PFSK-1 (cell line): ENCODE data around the gene KIAA0825.

Experiments
- FOXP2 ChIP-seq: optimal IDR thresholded peaks from 2 replicates; pipeline ENCODE3; 2011; ENCODE audit warnings: borderline replicate concordance, control low read depth, inconsistent platforms; ENCODE audit not compliant: insufficient read depth; ENCODE audit errors: extremely low read length, extremely low read depth
- POLR2AphosphoS5 ChIP-seq: IDR thresholded peaks from 2 replicates; pipeline ENCODE4 v1.6.1; 2012; ENCODE audit warnings: low read depth, mild to moderate bottlenecking, control low read depth, low read length, moderate library complexity
- SIN3A ChIP-seq: IDR thresholded peaks from 2 replicates; pipeline ENCODE4 v1.6.1; 2012; ENCODE audit warnings: mild to moderate bottlenecking, low read length, moderate library complexity, borderline replicate concordance; ENCODE audit not compliant: insufficient read depth
- TAF1 ChIP-seq: IDR thresholded peaks from 2 replicates; pipeline ENCODE4 v1.6.1; 2012; ENCODE audit warnings: low read length, control low read depth, borderline replicate concordance; ENCODE audit not compliant: insufficient read depth
- TF ChIP-seq, protein P1 (sequence below), 2 experiments: IDR thresholded peaks; 2 replicates each; pipeline versions ENCODE4 v1.6.1 to v1.8.0; 2011 to 2012; ENCODE audit warnings: low read depth in 2 of 2, low read length in 2 of 2, control low read depth in 1 of 2, inconsistent platforms in 1 of 2, mild to moderate bottlenecking in 1 of 2, moderate library complexity in 1 of 2; ENCODE audit not compliant: insufficient read depth in 1 of 2

KIAA0825 gene

DNA sequence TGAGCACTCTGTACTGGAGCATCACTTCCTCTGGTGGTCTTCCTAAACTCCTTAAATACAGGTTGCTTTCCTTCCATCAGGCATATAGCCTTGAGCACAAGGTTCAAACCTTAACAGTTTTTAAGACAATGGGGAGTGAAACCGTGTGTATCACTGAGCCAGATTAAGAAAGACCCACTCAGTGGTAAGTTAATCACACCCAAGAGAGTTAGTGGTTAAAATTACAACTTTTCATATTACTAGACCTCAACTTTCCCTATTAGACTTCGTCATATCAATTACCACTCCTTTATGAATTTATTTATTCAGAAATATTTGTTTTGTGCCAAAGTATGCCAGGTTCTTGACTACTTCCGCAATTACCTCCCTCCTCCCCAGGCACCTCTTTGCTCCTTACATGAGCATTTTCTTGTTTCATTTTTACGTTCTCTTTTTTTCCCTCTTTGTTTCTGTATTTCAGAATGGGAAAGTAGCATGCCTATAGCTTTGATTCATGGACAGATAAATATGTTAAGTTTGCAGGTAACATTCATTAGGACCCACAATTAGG, 351.0 kb downstream of the KIAA0825 start:
- no peak for TF ChIP-seq POLR2AphosphoS5
- TF ChIP-seq SIN3A: no peak
- TF ChIP-seq, protein P1, sequence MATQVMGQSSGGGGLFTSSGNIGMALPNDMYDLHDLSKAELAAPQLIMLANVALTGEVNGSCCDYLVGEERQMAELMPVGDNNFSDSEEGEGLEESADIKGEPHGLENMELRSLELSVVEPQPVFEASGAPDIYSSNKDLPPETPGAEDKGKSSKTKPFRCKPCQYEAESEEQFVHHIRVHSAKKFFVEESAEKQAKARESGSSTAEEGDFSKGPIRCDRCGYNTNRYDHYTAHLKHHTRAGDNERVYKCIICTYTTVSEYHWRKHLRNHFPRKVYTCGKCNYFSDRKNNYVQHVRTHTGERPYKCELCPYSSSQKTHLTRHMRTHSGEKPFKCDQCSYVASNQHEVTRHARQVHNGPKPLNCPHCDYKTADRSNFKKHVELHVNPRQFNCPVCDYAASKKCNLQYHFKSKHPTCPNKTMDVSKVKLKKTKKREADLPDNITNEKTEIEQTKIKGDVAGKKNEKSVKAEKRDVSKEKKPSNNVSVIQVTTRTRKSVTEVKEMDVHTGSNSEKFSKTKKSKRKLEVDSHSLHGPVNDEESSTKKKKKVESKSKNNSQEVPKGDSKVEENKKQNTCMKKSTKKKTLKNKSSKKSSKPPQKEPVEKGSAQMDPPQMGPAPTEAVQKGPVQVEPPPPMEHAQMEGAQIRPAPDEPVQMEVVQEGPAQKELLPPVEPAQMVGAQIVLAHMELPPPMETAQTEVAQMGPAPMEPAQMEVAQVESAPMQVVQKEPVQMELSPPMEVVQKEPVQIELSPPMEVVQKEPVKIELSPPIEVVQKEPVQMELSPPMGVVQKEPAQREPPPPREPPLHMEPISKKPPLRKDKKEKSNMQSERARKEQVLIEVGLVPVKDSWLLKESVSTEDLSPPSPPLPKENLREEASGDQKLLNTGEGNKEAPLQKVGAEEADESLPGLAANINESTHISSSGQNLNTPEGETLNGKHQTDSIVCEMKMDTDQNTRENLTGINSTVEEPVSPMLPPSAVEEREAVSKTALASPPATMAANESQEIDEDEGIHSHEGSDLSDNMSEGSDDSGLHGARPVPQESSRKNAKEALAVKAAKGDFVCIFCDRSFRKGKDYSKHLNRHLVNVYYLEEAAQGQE (IDR thresholded peaks at IDR 0.05; ENCODE audit: insufficient read depth in 1 of 2, low read depth in 2 of 2, low read length in 2 of 2): no peak
- TF ChIP-seq FOXP2: no peak
- no peak for TF ChIP-seq TAF1

DNA sequence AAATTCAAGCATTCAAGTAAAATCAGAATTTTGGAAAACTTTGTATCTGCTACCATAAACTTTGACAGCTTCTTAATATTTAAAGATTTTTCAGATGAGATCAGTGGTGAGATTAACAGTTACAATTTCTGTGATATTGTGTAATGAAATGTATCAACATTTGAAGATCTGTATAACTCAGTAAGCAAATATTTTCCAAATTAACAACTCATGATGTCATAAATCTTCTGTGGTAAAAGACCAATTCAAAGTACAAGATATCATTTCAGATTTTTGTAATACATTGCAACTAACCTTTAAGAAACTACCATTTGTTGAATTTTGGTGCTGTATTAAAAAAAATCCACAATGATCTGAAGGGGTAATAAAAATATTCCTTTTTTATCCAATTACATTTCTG, 352.2 kb downstream of the KIAA0825 start:
- TF ChIP-seq, protein P1 (IDR thresholded peaks at IDR 0.05; ENCODE audit: insufficient read depth in 1 of 2, low read depth in 2 of 2, low read length in 2 of 2): no peak
- TF ChIP-seq SIN3A (no peak), POLR2AphosphoS5 (no peak), FOXP2 (no peak), TAF1 (no peak)

DNA sequence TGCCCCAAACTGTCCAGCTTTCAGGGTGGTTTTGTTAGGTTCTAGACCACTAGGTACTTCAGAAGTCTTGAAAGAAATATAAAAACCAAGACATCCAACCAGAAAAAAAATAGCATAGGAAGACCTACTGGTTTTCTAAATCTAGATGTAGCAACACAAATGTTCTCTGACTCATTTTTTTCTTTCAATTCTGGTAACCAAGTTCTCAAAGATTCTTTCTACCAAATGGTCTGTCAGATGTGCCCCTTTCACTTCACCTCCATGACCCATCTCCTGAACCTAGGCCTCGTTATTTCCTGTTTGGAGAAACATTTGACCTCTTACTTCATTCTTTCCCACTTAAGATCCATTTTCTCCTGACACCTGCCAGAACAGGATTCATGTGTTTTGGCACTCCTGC, 355.3 kb downstream of the KIAA0825 start:
- TF ChIP-seq, protein P1 (IDR thresholded peaks at IDR 0.05; ENCODE audit: insufficient read depth in 1 of 2, low read depth in 2 of 2, low read length in 2 of 2): no peak
- TF ChIP-seq TAF1: no peak
- no peak for TF ChIP-seq FOXP2
- no peak for TF ChIP-seq POLR2AphosphoS5
- no peak for TF ChIP-seq SIN3A

DNA sequence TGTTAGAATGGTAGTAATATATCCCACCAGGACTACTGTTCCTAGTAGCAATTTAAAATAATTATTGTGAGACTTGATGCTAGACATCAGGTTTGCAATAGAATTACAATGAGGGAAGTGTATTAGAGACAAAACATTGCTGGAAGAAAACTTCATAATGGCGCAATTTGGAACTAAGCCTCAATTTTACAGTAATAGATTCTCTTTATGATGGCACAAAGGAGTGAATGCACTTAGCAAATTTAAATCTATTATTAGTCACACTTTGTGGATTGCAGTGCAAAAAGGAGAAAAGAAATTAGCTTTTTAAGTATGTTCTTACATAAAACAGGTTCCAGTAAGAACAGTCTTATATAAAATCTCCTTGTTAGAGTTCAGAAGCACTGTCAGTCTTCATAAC, 358.3 kb downstream of the KIAA0825 start:
- TF ChIP-seq POLR2AphosphoS5 (no peak), TAF1 (no peak), SIN3A (no peak), FOXP2 (no peak)
- TF ChIP-seq, protein P1 (IDR thresholded peaks at IDR 0.05; ENCODE audit: insufficient read depth in 1 of 2, low read depth in 2 of 2, low read length in 2 of 2): no peak
